HEK293T (cell line): ENCODE data around the gene KRT7.

Experiments used
- CTCF ChIA-PET: fragments of 350-600 bp; formaldehyde crosslinking; extraction: SDS; loops from one replicate; lab custom pipeline; 2021; ENCODE audit warnings: antibody characterized with exemption, inconsistent platforms; lab: Yijun Ruan, JAX
- POLR2A ChIA-PET: fragments of 350-600 bp; formaldehyde crosslinking; extraction: SDS; loops from one replicate; lab custom pipeline; 2020; ENCODE audit warnings: antibody characterized with exemption, inconsistent platforms; lab: Yijun Ruan, JAX
- DNase-seq: peaks from one replicate; pipeline ENCODE4 v3.0.0; 2012; ENCODE audit warnings: mixed read lengths; ENCODE audit errors: extremely low spot score
- ARNT ChIP-seq: fragments of 450-650 bp; IDR thresholded peaks from 2 replicates; pipeline ENCODE4 v1.6.1; 2017; ENCODE audit warnings: mild to moderate bottlenecking
- BHLHE40 ChIP-seq: fragments of 450-650 bp; IDR thresholded peaks from 2 replicates; pipeline ENCODE4 v1.6.1; 2016; ENCODE audit warnings: mild to moderate bottlenecking, moderate library complexity, borderline replicate concordance
- CTBP1 ChIP-seq: fragments of 450-650 bp; IDR thresholded peaks from 2 replicates; pipeline ENCODE4 v1.6.1; 2016; ENCODE audit warnings: borderline replicate concordance
- ELF4 ChIP-seq: fragments of 450-650 bp; IDR thresholded peaks from 2 replicates; pipeline ENCODE4 v1.6.1; 2017; ENCODE audit warnings: antibody characterized with exemption
- FOXA1 ChIP-seq: fragments of 450-650 bp; IDR thresholded peaks from 2 replicates; pipeline ENCODE4 v1.6.1; 2016; ENCODE audit warnings: mild to moderate bottlenecking
- FOXK2 ChIP-seq: fragments of 450-650 bp; IDR thresholded peaks from 2 replicates; pipeline ENCODE4 v1.6.1; 2016; ENCODE audit warnings: mild to moderate bottlenecking
- FOXM1 ChIP-seq: fragments of 450-650 bp; IDR thresholded peaks from 2 replicates; pipeline ENCODE4 v1.6.1; 2017; ENCODE audit warnings: mild to moderate bottlenecking, borderline replicate concordance
- HDGF ChIP-seq: fragments of 450-650 bp; IDR thresholded peaks from 2 replicates; pipeline ENCODE4 v1.6.1; 2017; ENCODE audit warnings: antibody characterized with exemption, borderline replicate concordance
- L3MBTL2 ChIP-seq: fragments of 450-650 bp; conservative IDR thresholded peaks from 2 replicates; pipeline ENCODE4 v1.6.1; 2016; ENCODE audit warnings: mild to moderate bottlenecking
- LEF1 ChIP-seq: fragments of 450-650 bp; IDR thresholded peaks from 2 replicates; pipeline ENCODE4 v1.6.1; 2017; ENCODE audit warnings: mild to moderate bottlenecking, borderline replicate concordance
- NFRKB ChIP-seq: fragments of 450-650 bp; IDR thresholded peaks from 2 replicates; pipeline ENCODE4 v1.6.1; 2016; ENCODE audit warnings: mild to moderate bottlenecking, moderate library complexity
- PKNOX1 ChIP-seq: fragments of 450-650 bp; IDR thresholded peaks from 2 replicates; pipeline ENCODE4 v1.6.1; 2016
- SP1 ChIP-seq: fragments of 450-650 bp; IDR thresholded peaks from 2 replicates; pipeline ENCODE4 v1.6.1; 2017
- SUZ12 ChIP-seq: fragments of 450-650 bp; IDR thresholded peaks from 2 replicates; pipeline ENCODE4 v1.6.1; 2016; ENCODE audit warnings: mild to moderate bottlenecking
- TARDBP ChIP-seq: fragments of 450-650 bp; IDR thresholded peaks from 2 replicates; pipeline ENCODE4 v1.6.1; 2016
- ZNF384 ChIP-seq: fragments of 450-650 bp; IDR thresholded peaks from 2 replicates; pipeline ENCODE4 v1.6.1; 2016

The KRT7 gene

GRCh38 chr12:52268212-52268611 lies 35.2 kb downstream of the KRT7 start:
- TF ChIP-seq HDGF = no peak
- no peak for TF ChIP-seq TARDBP
- TF ChIP-seq LEF1 = no peak
- TF ChIP-seq PKNOX1 = no peak
- TF ChIP-seq ARNT = no peak
- no peak for TF ChIP-seq FOXM1
- no peak for TF ChIP-seq SP1
- TF ChIP-seq CTBP1 = no peak
- TF ChIP-seq BHLHE40 = no peak
- no peak for DNase-seq
- POLR2A ChIA-PET = no interaction called here
- CTCF ChIA-PET = interaction anchor here (1.1 to 2.6 kb wide), 2 partner anchors 11 kb away, joined by 3 to 17 read pairs; no protein-coding TSS in a partner anchor

- DNase-seq = no peak
- TF ChIP-seq PKNOX1 (no peak), FOXK2 (no peak), ZNF384 (no peak), FOXM1 (no peak), BHLHE40 (no peak), HDGF (no peak), SUZ12 (no peak), ELF4 (no peak), TARDBP (no peak), NFRKB (no peak), CTBP1 (no peak), ARNT (no peak), L3MBTL2 (no peak), LEF1 (no peak), SP1 (no peak), FOXA1 (no peak)
- ChIA-PET CTCF (interaction anchor here (1.6 to 2.6 kb wide), 2 partner anchors 9 to 114 kb away, joined by 5 to 17 read pairs; no protein-coding TSS in a partner anchor), POLR2A (no interaction called here)
Measured at GRCh38 chr12:52270541-52271070, 37.6 kb downstream of the KRT7 start.

- no peak for DNase-seq
- CTCF ChIA-PET = no interaction called here
- TF ChIP-seq PKNOX1 = no peak
- TF ChIP-seq SP1 = no peak
- TF ChIP-seq FOXK2 = no peak
- no peak for TF ChIP-seq ELF4
- no peak for TF ChIP-seq FOXM1
- no peak for TF ChIP-seq ARNT
- TF ChIP-seq ZNF384 = no peak
- no peak for TF ChIP-seq BHLHE40
- TF ChIP-seq SUZ12 = no peak
- no peak for TF ChIP-seq HDGF
- no peak for TF ChIP-seq TARDBP
- POLR2A ChIA-PET = no interaction called here
Measured at GRCh38 chr12:52271158-52271557, 38.1 kb downstream of the KRT7 start.

- CTCF ChIA-PET = interaction anchor here (0.7 kb wide), 1 partner anchor 115 kb away, joined by 3 read pairs; no protein-coding TSS in a partner anchor
- DNase-seq = no peak
- TF ChIP-seq ARNT (no peak), FOXA1 (no peak)
- POLR2A ChIA-PET = no interaction called here
Measured at GRCh38 chr12:52274521-52275120, 41.6 kb downstream of the KRT7 start, which contains the start of gene KRT86. TSS of gene KRT86 (plus strand) at chr12:52274645. CDS start at chr12:52301917, 27,272 bp downstream.

GRCh38 chr12:52275686-52276085 lies 42.6 kb downstream of the KRT7 start:
- no peak for TF ChIP-seq LEF1
- TF ChIP-seq L3MBTL2 = no peak
- TF ChIP-seq FOXM1 = no peak
- TF ChIP-seq BHLHE40 = no peak
- TF ChIP-seq NFRKB = no peak
- no peak for TF ChIP-seq ELF4
- no peak for TF ChIP-seq CTBP1
- no peak for DNase-seq
- CTCF ChIA-PET = no interaction called here
- POLR2A ChIA-PET = no interaction called here

GRCh38 chr12:52277486-52278245 lies 44.6 kb downstream of the KRT7 start:
- no peak for DNase-seq
- POLR2A ChIA-PET = no interaction called here
- TF ChIP-seq L3MBTL2 (no peak), BHLHE40 (no peak), PKNOX1 (no peak), TARDBP (no peak), NFRKB (no peak), FOXA1 (no peak), SUZ12 (no peak), CTBP1 (no peak), FOXM1 (no peak), FOXK2 (no peak), LEF1 (no peak), SP1 (no peak), ZNF384 (no peak)
- CTCF ChIA-PET = interaction anchor here (0.6 to 3.3 kb wide), 6 partner anchors 13 to 717 kb away, joined by 3 to 25 read pairs (median 10); no protein-coding TSS in a partner anchor
